Thoracic aorta (tissue), 2 donors: ENCODE data around the gene SGCE. TPM values are rescaled to one million over a fixed set of nuclear protein-coding genes. Genes with fewer than 3 reads are reported as not detected.

Experiments
- ATAC-seq: fragments of 150-250 bp; one replicate; pipeline ENCODE4 v1.8.0; 2017; ENCODE audit warnings: low read depth; ENCODE audit not compliant: insufficient number of reproducible peaks, low FRiP score
- DNase-seq: peaks from one replicate; pipeline ENCODE4 v3.0.0-alpha.2; 2020; ENCODE audit warnings: low spot score
- H3K27ac ChIP-seq, 2 donors: fragments of 200-600 bp; sonication (generic); 1 replicate in 1 of 2; 2 replicates in 1 of 2; pipeline ENCODE4 v1.5.1; 2016; ENCODE audit warnings: mild to moderate bottlenecking in 2 of 2, moderate library complexity in 2 of 2
- H3K27me3 ChIP-seq: fragments of 200-600 bp; sonication (generic); replicated peaks from 2 replicates; pipeline ENCODE4 v1.6.0; 2016; ENCODE audit warnings: mild to moderate bottlenecking; ENCODE audit not compliant: insufficient read depth
- H3K36me3 ChIP-seq: fragments of 200-600 bp; sonication (generic); one replicate; pipeline ENCODE4 v1.5.1; 2016
- H3K4me1 ChIP-seq, 2 donors: fragments of 200-600 bp; sonication (generic); 1 replicate in 1 of 2; 2 replicates in 1 of 2; pipeline versions ENCODE4 v1.5.1 to v1.6.0; 2016; ENCODE audit warnings: low read depth in 2 of 2, mild to moderate bottlenecking in 1 of 2; ENCODE audit not compliant: control insufficient read depth in 1 of 2
- H3K4me3 ChIP-seq: fragments of 200-600 bp; sonication (generic); 2 replicates; pipeline ENCODE4 v1.5.1; 2016; ENCODE audit warnings: mild to moderate bottlenecking
- H3K9me3 ChIP-seq: fragments of 200-600 bp; sonication (generic); 2 replicates; pipeline ENCODE4 v1.5.1; 2016
- CTCF ChIP-seq: fragments of 200-600 bp; sonication (generic); IDR thresholded peaks from one replicate; pipeline ENCODE4 v1.5.1; 2019; ENCODE audit warnings: antibody characterized with exemption
- total RNA-seq, 2 donors: library from RNA; depleted of rRNA; stranded (reverse); fragments of >200 nt; gene quantifications; one replicate each; pipeline versions ENCODE4 v1.1.0 to v1.2.3, GENCODE V29; 2016

SGCE gene
- total RNA-seq, 2 donors from 2014 or later, result 106 to 131 TPM

- Histone ChIP-seq H3K36me3 (no peaks in the 10 kb centered on the region), H3K9me3 (no peaks in the 10 kb centered on the region), H3K27ac (no peak overlapping the region), H3K4me3 (no peak overlapping the region), H3K4me1 (no peaks in the 10 kb centered on the region), H3K27me3 (no peaks in the 10 kb centered on the region)
- ATAC-seq (no peak), DNase-seq (no peak)
- no peak for TF ChIP-seq CTCF
These were observed 108.8 kb downstream of the SGCE start for GRCh38 chr7:94547126-94547525.

- H3K4me3 ChIP-seq, result no peak overlapping the region
- no peaks in the 10 kb centered on the region for H3K4me1 ChIP-seq
- DNase-seq, result no peak
- H3K27me3 ChIP-seq, result no peaks in the 10 kb centered on the region
- H3K36me3 ChIP-seq, result peaks cover 4% of the 10 kb centered on the region
- no peak for TF ChIP-seq CTCF
- no peak for ATAC-seq
- H3K9me3 ChIP-seq, result no peaks in the 10 kb centered on the region
- no peak overlapping the region for H3K27ac ChIP-seq
These were observed 115.5 kb downstream of the SGCE start for GRCh38 chr7:94540428-94540827.

Other genes with a start within 250 kb of the SGCE start
- gene CASD1, start 146.3 kb downstream of the SGCE start, total RNA-seq, result 10 to 100 TPM; 12.3 to 21.0 TPM